ENCODE results near the gene ALPG. TPM values are rescaled to one million over a fixed set of nuclear protein-coding genes. Genes with fewer than 3 reads are reported as not detected.
"Not testable (repeated sequence)": the region's sequence is repeated elsewhere in the genome, so short reads cannot be mapped to it uniquely, and the experiment has no call there.

The ALPG gene
- total RNA-seq, 1 donor from 2014 or later, result not detected

GRCh38 chr2:232393556-232393955 lies 13.1 kb upstream of the ALPG start:
- Mint-ChIP-seq H3K9me3 (no peaks in the 10 kb centered on the region), H3K36me3 (ENCODE audit: low read depth) (no peaks in the 10 kb centered on the region), H3K27me3 (ENCODE audit: low read depth) (peaks cover 24% of the 10 kb centered on the region), H3K27ac (no peak overlapping the region), H3K4me1 (ENCODE audit: low read depth) (no peaks in the 10 kb centered on the region), H3K4me3 (ENCODE audit: low read depth) (no peak overlapping the region)
- DNase-seq (ENCODE audit: low spot score), result no peak
- intact Hi-C loops (cut with micrococcal nuclease), result no loop called here

- H3K36me3 Mint-ChIP-seq (ENCODE audit: low read depth); H3K27ac Mint-ChIP-seq; H3K4me3 Mint-ChIP-seq (ENCODE audit: low read depth); H3K4me1 Mint-ChIP-seq (ENCODE audit: low read depth); DNase-seq (ENCODE audit: low spot score); intact Hi-C loops (cut with micrococcal nuclease); H3K9me3 Mint-ChIP-seq: not testable (repeated sequence)
- H3K27me3 Mint-ChIP-seq (ENCODE audit: low read depth), result peaks cover 19% of the 10 kb centered on the region
Measured at GRCh38 chr2:232394431-232394830, 12.2 kb upstream of the ALPG start.

- no peak for DNase-seq (ENCODE audit: low spot score)
- no peak overlapping the region for H3K27ac Mint-ChIP-seq
- no peaks in the 10 kb centered on the region for H3K9me3 Mint-ChIP-seq
- H3K27me3 Mint-ChIP-seq (ENCODE audit: low read depth), result peaks cover 11% of the 10 kb centered on the region
- H3K4me3 Mint-ChIP-seq (ENCODE audit: low read depth), result no peak overlapping the region
- no peaks in the 10 kb centered on the region for H3K36me3 Mint-ChIP-seq (ENCODE audit: low read depth)
- H3K4me1 Mint-ChIP-seq (ENCODE audit: low read depth), result no peaks in the 10 kb centered on the region
- intact Hi-C loops (cut with micrococcal nuclease), result no loop called here
Measured at GRCh38 chr2:232395586-232395985, 11.1 kb upstream of the ALPG start.

- Mint-ChIP-seq H3K36me3 (ENCODE audit: low read depth) (no peaks in the 10 kb centered on the region), H3K4me3 (ENCODE audit: low read depth) (no peak overlapping the region), H3K27ac (no peak overlapping the region), H3K4me1 (ENCODE audit: low read depth) (no peaks in the 10 kb centered on the region), H3K9me3 (no peaks in the 10 kb centered on the region), H3K27me3 (ENCODE audit: low read depth) (peaks cover 7% of the 10 kb centered on the region)
- DNase-seq (ENCODE audit: low spot score), result no peak
- intact Hi-C loops (cut with micrococcal nuclease), result no loop called here
Measured at GRCh38 chr2:232396683-232397082, 10.0 kb upstream of the ALPG start.

GRCh38 chr2:232398293-232399034 lies 8.2 kb upstream of the ALPG start:
- Mint-ChIP-seq H3K4me3 (ENCODE audit: low read depth) (no peak overlapping the region), H3K9me3 (no peaks in the 10 kb centered on the region), H3K27ac (no peak overlapping the region), H3K27me3 (ENCODE audit: low read depth) (peaks cover 9% of the 10 kb centered on the region), H3K4me1 (ENCODE audit: low read depth) (no peaks in the 10 kb centered on the region), H3K36me3 (ENCODE audit: low read depth) (no peaks in the 10 kb centered on the region)
- DNase-seq (ENCODE audit: low spot score), result no peak
- intact Hi-C loops (cut with micrococcal nuclease), result no loop called here

- H3K9me3 Mint-ChIP-seq, result no peaks in the 10 kb centered on the region
- H3K27ac Mint-ChIP-seq, result no peak overlapping the region
- intact Hi-C loops (cut with micrococcal nuclease), result no loop called here
- no peaks in the 10 kb centered on the region for H3K4me1 Mint-ChIP-seq (ENCODE audit: low read depth)
- H3K4me3 Mint-ChIP-seq (ENCODE audit: low read depth), result no peak overlapping the region
- no peak for DNase-seq (ENCODE audit: low spot score)
- no peaks in the 10 kb centered on the region for H3K36me3 Mint-ChIP-seq (ENCODE audit: low read depth)
- H3K27me3 Mint-ChIP-seq (ENCODE audit: low read depth), result peaks cover 11% of the 10 kb centered on the region
Measured at GRCh38 chr2:232400256-232401015, 6.2 kb upstream of the ALPG start.

GRCh38 chr2:232402518-232402917 lies 4.1 kb upstream of the ALPG start:
- Mint-ChIP-seq H3K4me3 (ENCODE audit: low read depth) (no peak overlapping the region), H3K27ac (no peak overlapping the region), H3K9me3 (no peaks in the 10 kb centered on the region), H3K27me3 (ENCODE audit: low read depth) (peaks cover 8% of the 10 kb centered on the region), H3K36me3 (ENCODE audit: low read depth) (no peaks in the 10 kb centered on the region), H3K4me1 (ENCODE audit: low read depth) (no peaks in the 10 kb centered on the region)
- DNase-seq (ENCODE audit: low spot score), result no peak
- intact Hi-C loops (cut with micrococcal nuclease), result no loop called here

GRCh38 chr2:232405943-232406510 lies 617 bp upstream of the ALPG start:
- intact Hi-C loops (cut with micrococcal nuclease), result no loop called here
- H3K9me3 Mint-ChIP-seq, result no peaks in the 10 kb centered on the region
- H3K4me1 Mint-ChIP-seq (ENCODE audit: low read depth), result no peaks in the 10 kb centered on the region
- H3K27me3 Mint-ChIP-seq (ENCODE audit: low read depth), result peaks cover 9% of the 10 kb centered on the region
- no peaks in the 10 kb centered on the region for H3K36me3 Mint-ChIP-seq (ENCODE audit: low read depth)
- no peak overlapping the region for H3K4me3 Mint-ChIP-seq (ENCODE audit: low read depth)
- DNase-seq (ENCODE audit: low spot score), result no peak
- no peak overlapping the region for H3K27ac Mint-ChIP-seq

- H3K27me3 Mint-ChIP-seq (ENCODE audit: low read depth), result peaks cover 16% of the 10 kb centered on the region
- H3K27ac Mint-ChIP-seq; intact Hi-C loops (cut with micrococcal nuclease); H3K9me3 Mint-ChIP-seq; DNase-seq (ENCODE audit: low spot score); H3K4me1 Mint-ChIP-seq (ENCODE audit: low read depth); H3K36me3 Mint-ChIP-seq (ENCODE audit: low read depth); H3K4me3 Mint-ChIP-seq (ENCODE audit: low read depth): not testable (repeated sequence)
Measured at GRCh38 chr2:232407428-232408150, 945 bp downstream of the ALPG start.

GRCh38 chr2:232408269-232408668 lies 1.6 kb downstream of the ALPG start:
- intact Hi-C loops (cut with micrococcal nuclease); H3K4me1 Mint-ChIP-seq (ENCODE audit: low read depth); H3K9me3 Mint-ChIP-seq; H3K27ac Mint-ChIP-seq; DNase-seq (ENCODE audit: low spot score); H3K36me3 Mint-ChIP-seq (ENCODE audit: low read depth); H3K4me3 Mint-ChIP-seq (ENCODE audit: low read depth): not testable (repeated sequence)
- H3K27me3 Mint-ChIP-seq (ENCODE audit: low read depth), result peaks cover 22% of the 10 kb centered on the region

GRCh38 chr2:232409617-232410016 lies 3.0 kb downstream of the ALPG start:
- H3K9me3 Mint-ChIP-seq; H3K4me3 Mint-ChIP-seq (ENCODE audit: low read depth); DNase-seq (ENCODE audit: low spot score); H3K27ac Mint-ChIP-seq; H3K36me3 Mint-ChIP-seq (ENCODE audit: low read depth): not testable (repeated sequence)
- peaks cover 12% of the 10 kb centered on the region for H3K4me1 Mint-ChIP-seq (ENCODE audit: low read depth)
- H3K27me3 Mint-ChIP-seq (ENCODE audit: low read depth), result peaks cover 28% of the 10 kb centered on the region
- intact Hi-C loops (cut with micrococcal nuclease), result loop anchor here (10.0 kb wide), 1 partner anchor 75 kb away; the partner anchor contains the start of gene ECEL1

- intact Hi-C loops (cut with micrococcal nuclease), result loop anchor here (10.0 kb wide), 1 partner anchor 74 kb away; the partner anchor contains the start of gene ECEL1
- DNase-seq (ENCODE audit: low spot score), result no peak
- no peak overlapping the region for H3K4me3 Mint-ChIP-seq (ENCODE audit: low read depth)
- no peak overlapping the region for H3K27ac Mint-ChIP-seq
- H3K27me3 Mint-ChIP-seq (ENCODE audit: low read depth), result peaks cover 27% of the 10 kb centered on the region
- no peaks in the 10 kb centered on the region for H3K9me3 Mint-ChIP-seq
- peaks cover 12% of the 10 kb centered on the region for H3K4me1 Mint-ChIP-seq (ENCODE audit: low read depth)
- H3K36me3 Mint-ChIP-seq (ENCODE audit: low read depth), result no peaks in the 10 kb centered on the region
Measured at GRCh38 chr2:232410238-232410900, 3.7 kb downstream of the ALPG start.
